ENCODE results near the gene RRP7A.
"Not testable (repeated sequence)": the region's sequence is repeated elsewhere in the genome, so short reads cannot be mapped to it uniquely, and the experiment has no call there.

The RRP7A gene

GRCh38 chr22:42499773-42500160 lies 19.8 kb downstream of the RRP7A start:
- DNase-seq (ENCODE audit: low read depth) = not testable (repeated sequence)

DNA sequence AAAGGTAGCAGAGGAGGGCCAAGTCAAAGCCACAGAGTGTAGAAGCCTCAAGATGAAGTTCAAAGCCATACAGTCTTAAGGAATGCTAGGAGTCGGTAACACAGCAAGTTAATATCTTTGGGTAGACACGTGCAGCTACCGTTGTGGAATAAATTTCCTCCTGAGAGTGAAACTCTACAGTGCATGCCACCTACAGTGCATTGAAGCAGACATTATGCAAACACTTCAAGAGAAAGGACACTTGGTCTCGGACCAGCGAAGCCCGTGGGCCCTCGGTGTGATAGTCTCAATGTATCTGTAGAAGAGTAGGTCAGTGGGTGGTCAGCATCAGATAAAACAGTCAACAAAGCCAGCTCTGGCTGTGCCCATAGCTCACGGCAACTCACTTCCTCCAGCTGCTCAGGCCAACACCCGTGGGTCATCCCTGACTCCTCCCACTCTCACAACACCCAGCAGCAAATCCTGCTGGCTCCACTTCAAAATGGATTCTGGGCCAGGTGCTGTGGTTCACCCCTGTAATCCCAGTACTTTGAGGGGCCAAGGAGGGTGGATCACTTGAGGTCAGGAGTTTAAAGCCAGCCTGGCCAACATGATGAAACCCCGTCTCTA lies 24.0 kb downstream of the RRP7A start:
- not testable (repeated sequence) for DNase-seq (ENCODE audit: low read depth)

DNA sequence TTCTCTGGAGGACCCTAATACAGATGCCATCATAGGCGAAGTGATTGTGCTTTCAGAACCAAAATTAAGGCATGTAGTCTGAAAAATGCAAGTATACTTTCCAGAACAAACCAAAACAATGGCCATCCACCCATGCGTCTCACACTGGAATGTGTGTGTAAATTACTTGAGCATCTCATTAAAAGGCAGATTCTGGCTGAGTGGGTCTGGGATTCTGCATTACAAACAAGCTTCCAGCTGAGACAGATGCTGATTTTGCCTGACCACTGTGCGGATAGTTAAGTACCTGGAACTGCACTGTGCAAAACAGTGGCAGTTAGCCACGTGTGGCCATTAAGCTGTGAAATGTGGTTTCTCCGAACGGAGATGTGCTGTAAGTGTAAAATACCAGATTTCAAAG lies 26.2 kb downstream of the RRP7A start:
- no peak for DNase-seq (ENCODE audit: low read depth)

GRCh38 chr22:42492323-42492690 lies 27.3 kb downstream of the RRP7A start:
- DNase-seq (ENCODE audit: low read depth) = no peak

- DNase-seq (ENCODE audit: low read depth) = no peak
Observed at GRCh38 chr22:42490243-42490832, 29.3 kb downstream of the RRP7A start.

DNA sequence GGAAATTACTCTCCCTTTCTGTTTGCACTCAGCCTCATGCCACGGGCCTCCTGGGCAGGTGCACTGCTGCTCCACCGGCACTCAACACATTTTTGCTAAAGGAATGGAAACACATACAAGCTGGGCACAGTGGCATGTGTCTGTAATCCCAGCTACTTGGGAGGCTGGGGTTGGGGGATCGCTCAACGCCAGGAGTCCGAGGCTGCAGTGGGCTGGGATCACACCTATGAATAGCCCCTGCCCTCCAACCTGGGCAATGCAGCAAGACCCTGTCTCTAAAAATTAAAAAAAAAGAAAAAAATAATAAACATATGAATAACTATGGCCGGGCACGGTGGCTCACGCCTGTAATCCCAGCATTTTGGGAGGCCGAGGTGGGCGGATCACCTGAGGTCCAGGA lies 30.6 kb downstream of the RRP7A start:
- DNase-seq (ENCODE audit: low read depth) = no peak

- DNase-seq (ENCODE audit: low read depth) = no peak
Observed at GRCh38 chr22:42484506-42484905, 35.1 kb downstream of the RRP7A start.

- not testable (repeated sequence) for DNase-seq (ENCODE audit: low read depth)
Observed at GRCh38 chr22:42483610-42484223, 35.9 kb downstream of the RRP7A start.

DNA sequence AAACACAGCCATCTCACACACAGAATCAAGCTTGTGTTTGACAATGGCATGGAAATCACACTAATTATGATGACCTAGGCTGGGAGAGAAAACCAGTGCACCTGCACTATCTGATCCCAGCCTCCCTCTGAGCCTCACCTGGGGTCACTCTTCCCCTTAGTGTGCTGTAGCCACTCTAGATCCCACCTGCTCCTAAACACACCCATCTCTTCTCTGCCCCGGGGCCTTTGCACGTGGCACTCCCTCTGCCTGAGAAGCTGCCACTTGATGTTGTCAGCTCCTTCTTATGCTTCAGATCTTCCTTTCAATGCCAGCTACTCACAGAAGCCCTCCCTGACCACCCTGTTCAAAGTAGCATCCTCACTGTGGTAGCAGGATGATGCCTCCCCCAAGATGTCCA lies 44.5 kb downstream of the RRP7A start:
- DNase-seq (ENCODE audit: low read depth) = no peak

DNA sequence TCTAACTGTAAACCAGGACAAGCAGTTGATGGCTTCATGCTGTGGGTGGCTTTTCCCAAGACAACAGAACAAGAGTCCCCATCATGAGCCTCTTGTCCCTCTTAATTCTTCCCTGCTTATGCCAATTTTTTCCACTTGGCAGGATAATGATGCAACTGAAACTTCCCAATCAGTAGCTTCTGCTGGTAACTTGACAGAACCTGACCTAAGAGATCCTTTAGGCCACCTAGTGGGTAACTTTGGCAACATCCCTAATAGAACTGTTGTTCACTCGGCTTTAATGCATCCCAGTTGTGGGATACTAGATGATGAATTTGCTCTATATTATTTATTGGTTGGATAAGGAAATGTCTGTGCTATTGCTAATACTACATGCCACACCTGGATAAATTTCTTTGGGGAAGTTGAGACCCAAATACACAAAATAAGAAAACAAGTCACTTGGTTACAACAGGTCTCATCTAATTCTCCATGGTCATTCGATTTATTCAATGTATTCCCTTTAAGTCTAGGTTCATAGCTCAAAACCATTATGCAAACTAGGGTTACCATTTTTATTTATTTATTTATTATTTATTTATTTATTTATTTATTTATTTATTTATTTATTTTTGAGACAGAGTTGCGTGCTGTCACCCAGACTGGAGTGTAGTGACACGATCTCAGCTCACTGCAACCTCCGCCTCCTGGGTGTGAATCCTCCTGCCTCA lies 46.0 kb downstream of the RRP7A start:
- DNase-seq (ENCODE audit: low read depth) = no peak

DNA sequence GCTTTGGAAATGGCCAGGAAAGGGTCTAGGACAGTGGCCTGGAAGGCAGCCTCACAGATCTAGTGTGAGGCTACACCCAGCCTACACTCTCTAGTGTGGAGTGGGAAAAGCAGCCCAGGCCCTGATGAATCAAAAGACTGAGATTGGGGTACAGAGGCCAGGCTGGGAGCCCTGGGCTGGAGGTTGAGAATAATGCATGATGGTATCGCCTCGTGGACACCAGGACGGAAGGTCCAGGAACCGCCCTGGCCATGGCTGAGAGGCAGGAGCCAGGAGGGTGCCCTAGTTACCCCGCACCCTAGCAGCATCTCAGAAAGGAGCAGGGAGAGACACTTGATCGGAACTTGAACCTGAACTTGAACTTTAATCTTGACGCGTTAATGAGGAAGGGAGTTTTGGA lies 46.9 kb downstream of the RRP7A start:
- no peak for DNase-seq (ENCODE audit: low read depth)

- no peak for DNase-seq (ENCODE audit: low read depth)
Observed at GRCh38 chr22:42471441-42471840, 48.2 kb downstream of the RRP7A start.

- DNase-seq (ENCODE audit: low read depth) = no peak
Observed at GRCh38 chr22:42470366-42471082, 49.1 kb downstream of the RRP7A start.

- DNase-seq (ENCODE audit: low read depth) = no peak
Observed at GRCh38 chr22:42468841-42469240, 50.8 kb downstream of the RRP7A start.

DNA sequence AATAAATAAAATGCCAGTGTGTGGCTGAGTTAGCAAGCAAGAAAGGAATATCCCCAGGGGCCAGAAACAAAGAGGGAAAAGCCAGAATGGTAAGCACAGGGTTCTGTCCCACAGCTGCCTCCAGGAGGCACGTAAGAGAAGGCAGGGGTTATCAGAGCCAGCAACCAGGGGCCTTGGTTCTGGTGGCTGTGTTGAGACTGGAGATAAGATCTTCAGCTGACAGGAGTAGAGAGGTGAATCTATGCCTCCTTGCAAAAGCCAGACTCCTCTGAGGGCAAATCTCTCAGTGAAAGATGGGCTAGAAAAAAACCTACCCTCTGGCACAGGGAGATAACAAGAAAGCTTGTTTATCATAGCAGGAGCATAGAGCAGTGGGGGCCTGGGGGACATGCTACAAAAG lies 57.6 kb downstream of the RRP7A start:
- no peak for DNase-seq (ENCODE audit: low read depth)

DNA sequence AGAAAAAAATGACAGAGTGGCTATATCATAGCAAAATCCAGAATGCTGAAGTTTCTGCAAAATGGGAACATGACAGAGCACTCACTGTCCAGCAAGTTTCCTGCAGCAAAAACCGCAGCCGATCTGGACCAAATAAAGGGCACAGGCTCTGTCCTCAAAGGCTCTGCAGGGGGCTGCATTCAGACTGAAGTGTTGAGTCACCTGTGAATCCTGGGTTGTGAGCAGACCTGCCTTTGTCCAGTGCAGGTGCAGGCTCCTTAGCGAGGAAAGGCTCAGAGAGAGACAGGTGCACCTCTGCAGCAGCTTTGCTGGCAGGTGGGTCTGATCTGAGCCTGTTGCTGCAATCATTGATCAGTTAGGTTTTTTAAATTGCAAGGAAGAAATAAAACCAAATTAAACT lies 58.1 kb downstream of the RRP7A start:
- DNase-seq (ENCODE audit: low read depth) = no peak

Data from activated T-helper 1 cell treated with Interleukin-2 at 50 U/mL for 16 hours (primary cell).